RCC 7860 (cell line): ENCODE measurements around the gene CPLX3.

Experiments used
- DNase-seq: peaks from one replicate; pipeline ENCODE4 v3.0.0-alpha.2; 2015; ENCODE audit warnings: low spot score
- FAIRE-seq: peaks from 2 replicates; lab custom pipeline; 2012; peaks lifted over from hg19 to GRCh38; lab: Jason Lieb, UNC

CPLX3 gene

GRCh38 chr15:74802290-74802689, 24.1 kb upstream of the CPLX3 start:
- DNase-seq (no peak), FAIRE-seq (no peak)

GRCh38 chr15:74802862-74803447, 23.5 kb upstream of the CPLX3 start:
- DNase-seq (no peak), FAIRE-seq (no peak)

DNA sequence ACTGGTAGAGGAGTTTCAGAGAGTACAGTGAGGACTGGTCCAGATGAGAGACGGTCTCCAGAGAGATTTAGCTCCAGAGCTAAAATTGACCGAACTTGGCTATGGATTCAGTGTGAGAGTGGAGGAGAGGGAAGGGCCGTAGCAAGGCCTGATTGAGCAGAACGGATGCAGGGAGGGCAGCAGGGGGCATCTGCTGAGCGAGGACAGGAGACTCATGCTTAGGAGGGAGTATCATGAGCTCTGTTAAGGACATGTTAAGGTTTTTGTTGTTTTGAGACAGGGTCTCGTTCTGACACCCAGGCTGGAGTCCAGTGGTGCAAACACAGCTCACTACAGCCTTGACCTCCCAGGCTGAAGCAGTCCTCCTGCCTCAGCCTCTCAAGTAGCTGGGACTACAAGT, 21.5 kb upstream of the CPLX3 start:
- no peak for FAIRE-seq
- no peak for DNase-seq

- FAIRE-seq (no peak), DNase-seq (no peak)
These were observed 19.1 kb upstream of the CPLX3 start for GRCh38 chr15:74807282-74807681.

DNA sequence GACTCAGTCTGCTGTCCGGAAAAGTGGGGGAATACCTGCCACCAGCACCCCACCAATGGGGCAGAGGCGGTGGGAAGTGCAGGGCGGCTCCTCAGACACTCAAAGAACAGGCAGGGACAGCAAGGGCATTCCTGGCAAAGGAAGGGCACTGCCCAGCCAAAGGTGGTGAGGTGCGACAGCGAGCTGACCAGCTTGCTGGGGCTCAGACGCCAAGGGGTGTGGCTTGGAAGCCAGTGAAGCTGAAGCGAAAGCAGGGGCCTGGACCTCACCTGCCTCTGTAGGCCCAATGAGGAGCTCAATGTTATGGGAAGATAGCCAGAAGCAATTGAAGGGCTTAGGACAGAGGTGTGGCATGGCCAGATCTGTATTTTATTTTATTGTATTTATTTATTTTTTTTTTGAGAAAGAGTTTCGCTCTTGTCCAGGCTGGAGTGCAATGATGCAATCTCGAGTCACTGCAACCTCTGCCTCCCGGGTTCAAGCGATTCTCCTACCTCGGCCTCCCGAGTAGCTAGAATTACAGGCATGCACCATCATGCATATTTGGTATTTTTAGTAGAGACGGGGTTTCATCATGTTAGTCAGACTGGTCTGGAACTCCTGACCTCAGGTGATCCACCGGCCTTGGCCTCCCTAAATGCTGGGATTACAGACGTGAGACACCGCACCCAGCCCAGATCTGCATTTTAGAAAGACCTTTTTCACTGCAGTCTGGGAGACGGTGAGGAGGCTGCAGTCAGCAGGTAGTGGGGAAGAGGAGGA, 18.2 kb upstream of the CPLX3 start:
- FAIRE-seq: no peak
- DNase-seq: no peak

GRCh38 chr15:74808840-74809229, 17.6 kb upstream of the CPLX3 start:
- DNase-seq: no peak

DNA sequence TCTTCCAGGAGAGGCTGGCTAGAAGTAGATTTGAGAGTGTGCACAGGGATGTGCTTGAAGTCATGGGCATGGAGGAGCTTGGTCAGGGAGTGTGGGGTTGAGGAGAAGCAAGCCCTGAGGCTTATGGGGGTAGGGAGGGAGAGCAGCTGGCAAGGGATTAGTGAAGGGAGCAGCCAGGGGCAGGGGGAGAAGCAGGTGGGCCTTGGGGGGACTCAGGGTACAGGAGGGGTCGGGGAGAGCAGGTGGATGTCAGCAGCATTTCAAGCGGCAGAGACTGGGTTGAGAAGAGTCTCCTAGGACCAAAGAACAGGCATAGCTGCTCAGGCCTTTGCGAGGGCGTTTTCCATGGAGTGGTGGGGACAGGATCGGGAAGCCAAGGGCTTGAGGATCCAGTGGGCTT, 17.2 kb upstream of the CPLX3 start:
- FAIRE-seq (no peak), DNase-seq (no peak)

More at GRCh38 chr15:74808840-74809229, 17.6 kb upstream of the CPLX3 start:
- no peak for FAIRE-seq

- DNase-seq (no peak), FAIRE-seq (no peak)
These were observed 16.5 kb upstream of the CPLX3 start for GRCh38 chr15:74809956-74810355.

- no peak for DNase-seq
- FAIRE-seq: no peak
These were observed 13.9 kb upstream of the CPLX3 start, which contains the start of gene LMAN1L for GRCh38 chr15:74812533-74812932. TSS of gene LMAN1L (plus strand) at chr15:74812835. CDS start at chr15:74812855, 20 bp downstream.

GRCh38 chr15:74815121-74815934, 11.1 kb upstream of the CPLX3 start:
- FAIRE-seq (no peak), DNase-seq (no peak)

DNA sequence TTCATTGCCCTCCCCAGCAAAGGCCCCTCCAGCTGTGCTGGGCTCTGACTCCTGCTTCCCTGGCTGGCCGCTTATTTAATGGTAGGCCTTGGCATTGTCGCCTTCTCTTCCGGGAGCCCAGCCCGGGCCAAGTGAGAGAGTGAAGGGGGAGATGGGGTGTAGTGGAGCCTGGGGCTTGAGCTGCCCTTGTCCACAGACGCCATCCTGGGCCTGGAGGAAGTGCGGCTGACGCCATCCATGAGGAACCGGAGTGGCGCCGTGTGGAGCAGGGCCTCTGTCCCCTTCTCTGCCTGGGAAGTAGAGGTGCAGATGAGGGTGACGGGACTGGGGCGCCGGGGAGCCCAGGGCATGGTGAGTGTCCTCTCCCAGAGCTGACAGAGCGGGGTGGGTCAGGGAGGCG, 10.5 kb upstream of the CPLX3 start:
- FAIRE-seq (no peak), DNase-seq (no peak)

GRCh38 chr15:74816624-74817369, 9.6 kb upstream of the CPLX3 start:
- FAIRE-seq: no peak
- DNase-seq: no peak

- no peak for FAIRE-seq
- DNase-seq: peak; percentile 55
These were observed 9.1 kb upstream of the CPLX3 start for GRCh38 chr15:74817370-74817737.

GRCh38 chr15:74820056-74820455, 6.4 kb upstream of the CPLX3 start:
- no peak for FAIRE-seq
- no peak for DNase-seq

GRCh38 chr15:74821091-74821789, 5.2 kb upstream of the CPLX3 start:
- FAIRE-seq (no peak), DNase-seq (no peak)

GRCh38 chr15:74821790-74822158, 4.7 kb upstream of the CPLX3 start:
- FAIRE-seq: no peak

DNA sequence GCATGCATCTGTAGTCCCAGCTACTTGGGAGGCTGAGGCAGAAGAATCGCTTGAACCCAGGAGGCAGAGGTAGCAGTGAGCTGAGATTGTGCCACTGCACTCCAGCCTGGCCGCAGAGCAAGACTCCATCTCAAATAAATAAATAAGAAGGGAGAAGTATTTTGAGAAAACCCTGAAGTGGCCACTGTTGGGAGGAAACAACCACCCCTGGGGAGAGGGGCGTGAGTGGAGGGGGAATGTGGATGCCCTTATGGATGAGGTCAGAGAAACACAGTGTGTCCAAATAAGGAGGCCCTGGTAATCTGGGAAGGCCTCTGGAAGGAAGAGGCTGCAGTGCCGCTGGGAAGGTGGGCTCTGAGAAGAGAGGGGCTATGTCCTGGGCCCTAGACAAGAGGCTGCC, 4.2 kb upstream of the CPLX3 start:
- FAIRE-seq (no peak), DNase-seq (no peak)

More at GRCh38 chr15:74821790-74822158, 4.7 kb upstream of the CPLX3 start:
- DNase-seq: no peak

DNA sequence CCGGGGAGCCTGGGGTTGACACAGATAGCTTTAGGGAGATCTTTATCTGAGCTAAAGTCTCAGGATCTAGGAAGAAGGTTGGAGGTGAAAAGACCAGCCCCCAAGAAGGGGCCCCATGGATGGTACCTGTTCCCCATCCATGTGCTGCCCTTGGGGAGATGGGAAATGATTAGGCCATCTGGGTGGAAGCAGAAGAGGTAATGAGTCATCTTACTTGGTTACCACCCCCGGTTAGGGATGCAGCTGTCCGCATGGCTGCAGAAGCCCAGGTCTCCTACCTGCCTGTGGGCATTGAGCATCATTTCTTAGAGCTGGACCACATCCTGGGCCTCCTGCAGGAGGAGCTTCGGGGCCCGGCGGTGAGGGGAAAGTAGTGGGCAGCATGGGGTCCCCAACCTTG, 3.1 kb upstream of the CPLX3 start:
- FAIRE-seq: no peak
- DNase-seq: no peak

DNA sequence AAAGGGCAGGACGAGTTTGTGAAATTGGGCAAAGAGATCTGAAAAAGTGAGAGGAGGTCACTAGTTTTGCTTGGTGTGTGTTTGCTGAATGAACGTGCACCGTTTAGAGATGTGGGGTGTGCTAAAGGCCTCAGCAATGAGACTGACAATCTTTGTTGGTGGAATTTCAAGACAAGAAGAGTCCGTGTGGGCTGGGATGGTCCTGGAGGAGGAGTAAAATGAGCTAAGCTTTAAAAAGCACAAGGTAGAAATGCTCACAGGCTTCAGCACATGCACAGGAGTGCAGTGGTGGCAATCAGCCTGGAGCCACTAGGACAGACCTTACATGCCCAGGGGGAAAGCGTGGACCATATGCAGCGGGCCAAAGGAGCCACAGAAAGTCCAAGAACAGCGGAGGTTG, 1.5 kb upstream of the CPLX3 start:
- FAIRE-seq (no peak), DNase-seq (no peak)

GRCh38 chr15:74825866-74826265, 561 bp upstream of the CPLX3 start:
- no peak for FAIRE-seq
- no peak for DNase-seq

DNA sequence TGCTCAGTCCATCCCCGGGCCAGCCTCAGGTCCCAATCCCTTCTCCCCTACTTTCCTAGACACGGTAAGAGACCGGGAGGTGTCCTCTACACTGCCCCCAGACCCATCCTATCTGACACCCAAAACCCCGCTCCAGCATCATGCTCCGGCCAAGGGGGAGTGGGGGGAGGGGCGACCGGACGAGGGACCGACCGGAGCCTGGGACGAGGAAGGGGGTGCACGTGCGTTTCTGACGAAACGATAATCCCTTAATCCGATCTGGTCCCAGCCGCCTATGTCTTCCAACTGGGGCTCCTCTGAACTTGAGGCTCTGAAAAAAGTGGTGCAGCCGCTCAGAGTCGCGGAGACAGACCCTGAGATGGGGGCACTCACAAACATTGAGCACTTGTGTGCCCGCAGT, 494 bp downstream of the CPLX3 start:
- DNase-seq (no peak), FAIRE-seq (no peak)
